Peyer's patch (tissue), 4 donors: ENCODE results near the gene CGB7.
"Not testable (repeated sequence)": the region's sequence is repeated elsewhere in the genome, so short reads cannot be mapped to it uniquely, and the experiment has no call there.

Source experiments
- POLR2A ChIP-seq, 2 donors: fragments of 450-650 bp; IDR thresholded peaks; one replicate each; pipeline ENCODE4 v1.5.1; 2017; ENCODE audit warnings: antibody characterized with exemption in 2 of 2, mild to moderate bottlenecking in 2 of 2, moderate library complexity in 2 of 2
- TF ChIP-seq, protein P1 (sequence below), 6 experiments: fragments of 450-650 bp in 4 of 6; fragments of 200-600 bp in 2 of 6; sonication (generic) in 1 of 6; IDR thresholded peaks; one replicate each; pipeline ENCODE4 v1.5.1; 2017 to 2019; ENCODE audit warnings: antibody characterized with exemption in 6 of 6, mild to moderate bottlenecking in 3 of 6, moderate library complexity in 1 of 6

DNA sequence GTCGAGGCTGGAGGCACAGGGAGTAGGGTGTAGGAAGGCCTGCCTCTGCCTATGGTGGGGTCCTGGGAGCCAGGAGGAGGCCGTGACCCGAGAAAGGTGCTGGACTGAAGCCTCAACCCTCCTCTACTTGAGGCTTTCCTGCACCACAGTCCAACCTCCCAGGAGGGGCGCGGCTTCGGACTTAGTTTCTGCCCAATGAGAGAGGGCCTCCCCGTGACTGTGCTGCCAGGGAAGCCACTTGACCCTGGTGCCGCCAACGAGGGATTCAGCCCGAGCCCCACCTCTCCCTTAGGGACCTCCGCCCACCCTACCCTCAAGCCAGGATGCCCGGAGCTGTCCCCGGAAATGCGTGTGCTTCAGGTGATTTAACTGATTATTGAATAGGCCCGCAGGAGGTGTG, 33.3 kb downstream of the CGB7 start, which contains the start of gene CGB3:
- TF ChIP-seq, protein P1, sequence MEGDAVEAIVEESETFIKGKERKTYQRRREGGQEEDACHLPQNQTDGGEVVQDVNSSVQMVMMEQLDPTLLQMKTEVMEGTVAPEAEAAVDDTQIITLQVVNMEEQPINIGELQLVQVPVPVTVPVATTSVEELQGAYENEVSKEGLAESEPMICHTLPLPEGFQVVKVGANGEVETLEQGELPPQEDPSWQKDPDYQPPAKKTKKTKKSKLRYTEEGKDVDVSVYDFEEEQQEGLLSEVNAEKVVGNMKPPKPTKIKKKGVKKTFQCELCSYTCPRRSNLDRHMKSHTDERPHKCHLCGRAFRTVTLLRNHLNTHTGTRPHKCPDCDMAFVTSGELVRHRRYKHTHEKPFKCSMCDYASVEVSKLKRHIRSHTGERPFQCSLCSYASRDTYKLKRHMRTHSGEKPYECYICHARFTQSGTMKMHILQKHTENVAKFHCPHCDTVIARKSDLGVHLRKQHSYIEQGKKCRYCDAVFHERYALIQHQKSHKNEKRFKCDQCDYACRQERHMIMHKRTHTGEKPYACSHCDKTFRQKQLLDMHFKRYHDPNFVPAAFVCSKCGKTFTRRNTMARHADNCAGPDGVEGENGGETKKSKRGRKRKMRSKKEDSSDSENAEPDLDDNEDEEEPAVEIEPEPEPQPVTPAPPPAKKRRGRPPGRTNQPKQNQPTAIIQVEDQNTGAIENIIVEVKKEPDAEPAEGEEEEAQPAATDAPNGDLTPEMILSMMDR (IDR thresholded peaks at IDR 0.05), result not testable (repeated sequence)
- TF ChIP-seq POLR2A (IDR thresholded peaks at IDR 0.05), result not testable (repeated sequence)
